HG03342 (cell line): ENCODE results near the gene GNAT1.
A peak's percentile ranks its signal among the peaks of the same experiment; 100 is the strongest.

Experiments
- ATAC-seq: cut with Tn5 transposase; IDR thresholded peaks from one replicate; pipeline ENCODE4 v1.9.1; 2021; ENCODE audit warnings: mild to moderate bottlenecking, moderate library complexity; ENCODE audit not compliant: unreplicated experiment

The GNAT1 gene

DNA sequence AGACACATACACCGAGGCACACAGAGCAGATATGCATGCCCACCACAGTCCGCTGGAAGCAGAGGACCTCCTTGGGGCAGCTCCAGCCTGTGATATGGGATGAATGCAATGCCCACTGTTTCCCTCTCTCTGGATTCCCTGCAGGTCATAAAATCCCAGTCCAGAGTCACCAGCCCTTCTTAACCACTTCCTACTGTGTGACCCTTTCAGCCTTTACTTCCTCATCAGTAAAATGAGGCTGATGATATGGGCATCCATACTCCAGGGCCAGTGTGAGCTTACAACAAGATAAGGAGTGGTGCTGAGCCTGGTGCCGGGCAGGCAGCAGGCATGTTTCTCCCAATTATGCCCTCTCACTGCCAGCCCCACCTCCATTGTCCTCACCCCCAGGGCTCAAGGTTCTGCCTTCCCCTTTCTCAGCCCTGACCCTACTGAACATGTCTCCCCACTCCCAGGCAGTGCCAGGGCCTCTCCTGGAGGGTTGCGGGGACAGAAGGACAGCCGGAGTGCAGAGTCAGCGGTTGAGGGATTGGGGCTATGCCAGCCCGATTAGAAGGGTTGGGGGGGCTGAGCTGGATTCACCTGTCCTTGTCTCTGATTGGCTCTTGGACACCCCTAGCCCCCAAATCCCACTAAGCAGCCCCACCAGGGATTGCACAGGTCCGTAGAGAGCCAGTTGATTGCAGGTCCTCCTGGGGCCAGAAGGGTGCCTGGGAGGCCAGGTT lies at the start of gene GNAT1:
Gene GNAT1 (plus strand): TSS at position 675 of the 725 bp plus-strand sequence. CDS start 116 bp downstream, outside the sequence.
- no peak for ATAC-seq

DNA sequence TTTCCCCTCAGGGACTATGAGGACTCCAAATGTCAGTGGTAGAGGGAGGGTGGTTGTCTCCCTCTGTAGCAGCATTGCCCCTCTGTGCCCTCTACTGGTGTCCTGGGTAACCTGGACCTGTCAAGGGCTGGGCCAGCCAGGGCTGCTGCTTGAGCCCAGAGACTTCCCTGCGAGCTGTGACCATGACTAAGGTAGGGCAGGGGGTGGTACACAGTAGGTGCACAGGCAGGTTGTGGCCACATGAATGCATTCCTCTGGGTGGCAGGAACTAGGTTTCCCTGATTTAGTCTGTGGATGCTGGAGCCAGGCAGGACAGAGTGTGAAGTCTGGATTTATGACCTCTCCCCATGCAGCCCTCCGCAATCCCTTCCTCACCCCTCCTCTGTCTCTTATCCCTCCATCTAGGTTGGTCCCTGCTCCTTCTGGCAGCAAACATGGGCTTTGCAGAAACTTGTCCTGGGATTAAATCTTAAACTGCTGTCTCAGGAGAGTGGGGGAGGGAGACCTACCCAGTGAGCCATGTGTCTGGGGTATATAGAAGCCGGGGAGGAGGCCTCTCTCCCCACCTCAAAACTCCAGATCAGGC lies 45.0 kb upstream of the GNAT1 start:
- no peak for ATAC-seq

DNA sequence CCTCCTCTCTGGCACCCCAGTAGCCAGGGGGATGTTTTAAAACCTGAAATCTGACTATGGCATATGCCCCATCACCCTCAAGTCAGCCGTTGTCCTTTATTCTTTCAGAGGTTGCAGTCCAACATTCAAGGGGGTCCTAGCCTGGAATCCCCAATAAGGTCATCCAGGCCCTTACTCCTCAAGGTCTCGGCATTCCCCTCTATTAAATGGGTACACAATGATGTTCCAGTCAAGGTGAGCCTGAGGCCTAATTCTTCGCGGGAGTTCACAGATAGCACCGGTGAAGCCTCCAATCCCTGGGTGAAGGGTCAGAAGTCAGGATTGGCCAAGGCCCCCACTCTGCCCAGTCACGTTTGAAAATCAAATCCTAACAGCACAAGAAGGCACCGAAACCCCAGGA lies 44.4 kb upstream of the GNAT1 start:
- ATAC-seq = no peak

DNA sequence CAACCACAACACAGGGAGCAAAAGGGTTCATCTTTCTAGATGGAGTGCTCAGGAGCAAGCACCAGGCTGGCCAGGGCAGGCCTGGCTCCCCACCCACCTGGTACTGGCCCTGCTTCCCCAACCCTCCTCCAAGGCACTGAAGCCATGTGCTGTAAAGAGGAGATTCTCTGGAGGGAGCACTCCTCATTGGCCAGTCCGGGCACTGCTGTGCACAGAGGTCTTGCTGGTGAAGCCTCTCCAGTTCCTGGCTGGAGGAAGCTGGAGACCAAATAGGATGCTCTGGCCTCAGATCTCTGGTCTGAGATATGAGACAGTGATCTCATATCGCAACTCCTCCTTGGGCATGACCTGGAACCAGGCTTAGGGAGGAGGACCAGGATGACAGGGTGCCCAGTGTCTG lies 44.0 kb upstream of the GNAT1 start:
- ATAC-seq = no peak

GRCh38 chr3:50147861-50148260 lies 43.5 kb upstream of the GNAT1 start:
- no peak for ATAC-seq

- no peak for ATAC-seq
Observed at GRCh38 chr3:50150404-50150750, 41.0 kb upstream of the GNAT1 start.

GRCh38 chr3:50150863-50151686 lies 40.3 kb upstream of the GNAT1 start:
- ATAC-seq = no peak

DNA sequence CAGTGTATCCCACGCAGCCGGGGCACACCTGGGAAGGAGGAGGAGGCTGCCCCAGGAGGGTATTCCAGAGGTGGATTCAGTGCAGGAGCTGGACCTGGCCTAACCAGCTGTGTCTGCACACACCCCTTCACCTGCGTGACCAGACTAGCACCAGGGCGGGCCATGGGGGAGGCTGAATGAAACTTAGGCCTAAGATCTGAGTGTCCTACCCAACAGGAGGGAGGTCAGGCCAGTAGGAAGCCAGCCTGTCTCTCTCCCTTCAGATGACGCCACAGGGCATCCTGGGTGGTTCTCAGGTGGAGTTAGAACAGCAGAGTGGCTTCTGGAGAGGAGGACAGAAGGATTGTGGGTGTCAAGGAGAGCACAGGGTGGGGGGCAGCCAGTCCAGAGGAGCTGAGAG lies 39.7 kb upstream of the GNAT1 start:
- ATAC-seq = no peak

- ATAC-seq = no peak
Observed at GRCh38 chr3:50153782-50154475, 37.5 kb upstream of the GNAT1 start.

DNA sequence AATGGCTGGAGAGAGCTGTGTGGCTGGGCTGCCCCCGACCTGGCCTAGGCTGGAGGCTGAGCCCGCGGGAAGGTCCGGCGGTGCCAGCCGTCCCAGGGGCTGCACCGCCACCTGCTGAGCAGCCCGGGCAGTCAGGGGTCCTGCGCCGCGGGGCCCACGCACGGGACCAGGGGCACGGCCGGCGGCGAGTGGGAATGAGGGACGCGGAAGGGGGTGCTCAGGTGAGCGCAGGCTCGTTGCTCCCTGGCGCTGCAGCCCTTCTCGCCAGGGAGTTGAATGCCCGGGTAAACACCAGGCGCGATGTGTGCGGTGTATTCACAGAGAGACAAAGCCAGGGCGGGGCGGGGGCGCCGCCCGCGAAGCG lies 37.0 kb upstream of the GNAT1 start:
- peak; percentile 9 for ATAC-seq

DNA sequence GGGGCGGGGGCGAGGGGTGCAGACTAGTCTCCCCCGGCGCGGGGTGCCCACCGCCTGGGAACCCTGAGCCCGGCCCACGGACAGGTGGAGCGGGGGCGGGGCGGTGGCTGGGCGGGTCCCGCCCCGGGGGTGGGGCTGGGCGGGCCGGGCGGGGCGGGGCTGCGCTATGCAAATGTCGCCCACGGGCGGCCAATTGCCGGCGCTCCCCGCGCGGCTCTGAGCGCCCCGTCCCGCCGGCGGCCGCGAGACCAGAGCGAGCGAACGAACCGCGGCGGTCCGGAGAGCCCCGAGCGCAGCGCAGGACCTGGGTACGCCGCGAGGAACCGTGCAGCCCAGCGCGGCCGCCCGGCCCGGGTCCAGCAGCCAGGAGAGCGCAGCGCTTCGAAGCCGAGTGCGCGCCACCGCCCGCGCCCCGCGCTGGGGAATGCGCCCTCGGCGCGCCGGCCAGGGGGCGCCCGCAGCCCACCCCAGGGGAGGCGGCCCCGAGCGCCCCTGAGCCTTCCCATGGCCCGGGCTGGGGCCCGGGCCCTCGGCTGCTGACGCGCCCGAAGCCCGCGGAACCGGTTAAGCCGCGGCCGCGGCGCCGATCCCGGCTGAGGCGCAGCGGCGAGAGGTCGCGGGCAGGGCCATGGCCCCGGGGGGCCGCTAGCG lies 36.4 kb upstream of the GNAT1 start, which contains the start of gene SEMA3F:
Gene SEMA3F (plus strand): TSS at position 485 of the 651 bp plus-strand sequence. CDS start 4,299 bp downstream, outside the sequence.
- peak; percentile 69 for ATAC-seq

- ATAC-seq = peak; percentile 3
Observed at GRCh38 chr3:50155491-50155878, 35.9 kb upstream of the GNAT1 start.

GRCh38 chr3:50155891-50156290 lies 35.5 kb upstream of the GNAT1 start:
- no peak for ATAC-seq

DNA sequence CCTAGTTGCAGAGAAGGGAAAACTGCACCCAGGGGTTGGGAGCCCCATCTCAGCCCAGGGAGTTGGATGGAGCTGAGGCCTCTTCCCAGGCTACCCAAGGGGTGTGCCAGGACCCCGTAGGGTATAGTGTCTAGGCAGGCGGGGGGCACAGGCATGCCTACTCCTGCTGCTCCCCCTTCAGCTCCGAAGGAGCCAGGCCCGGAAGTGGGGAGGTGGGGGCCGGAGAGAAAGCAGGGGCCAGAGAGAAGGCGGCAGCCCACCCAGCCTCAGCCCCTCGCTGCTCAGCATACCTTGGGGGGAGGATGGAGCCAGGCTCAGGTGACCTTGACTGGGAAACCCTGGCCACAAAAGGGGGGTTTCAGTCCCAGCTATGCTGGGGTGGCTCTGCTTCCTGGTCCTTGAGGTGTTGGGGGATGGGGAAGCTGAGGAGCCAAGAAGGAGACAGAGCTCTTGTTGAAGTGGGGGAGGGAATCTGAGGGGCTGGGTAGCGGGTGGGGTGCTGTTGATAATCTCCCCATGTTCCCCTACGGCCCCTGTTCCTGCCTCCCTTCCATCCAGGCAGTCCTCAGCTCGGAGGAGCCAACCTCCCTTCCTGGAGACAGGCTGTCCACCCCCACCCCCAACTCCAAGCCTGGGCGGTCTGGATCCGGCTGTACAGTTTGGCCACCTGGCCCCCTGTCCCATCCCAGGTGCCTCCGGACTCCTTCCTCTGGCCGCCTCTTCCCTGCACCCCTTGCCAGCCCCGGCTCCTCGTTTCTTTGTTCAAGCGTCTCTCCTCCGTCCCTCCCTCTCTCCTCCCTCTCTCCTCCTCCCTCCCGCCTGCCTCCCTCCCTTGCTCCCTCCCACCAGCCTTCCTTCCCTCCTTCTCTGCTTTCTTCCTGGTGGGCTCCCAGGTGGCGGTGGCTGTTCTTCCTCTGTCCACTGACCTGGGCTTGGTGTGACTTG lies 34.6 kb upstream of the GNAT1 start:
- no peak for ATAC-seq

- no peak for ATAC-seq
Observed at GRCh38 chr3:50157827-50158529, 33.4 kb upstream of the GNAT1 start.

- ATAC-seq = no peak
Observed at GRCh38 chr3:50158530-50159146, 32.8 kb upstream of the GNAT1 start.

- no peak for ATAC-seq
Observed at GRCh38 chr3:50160561-50160983, 30.8 kb upstream of the GNAT1 start.

DNA sequence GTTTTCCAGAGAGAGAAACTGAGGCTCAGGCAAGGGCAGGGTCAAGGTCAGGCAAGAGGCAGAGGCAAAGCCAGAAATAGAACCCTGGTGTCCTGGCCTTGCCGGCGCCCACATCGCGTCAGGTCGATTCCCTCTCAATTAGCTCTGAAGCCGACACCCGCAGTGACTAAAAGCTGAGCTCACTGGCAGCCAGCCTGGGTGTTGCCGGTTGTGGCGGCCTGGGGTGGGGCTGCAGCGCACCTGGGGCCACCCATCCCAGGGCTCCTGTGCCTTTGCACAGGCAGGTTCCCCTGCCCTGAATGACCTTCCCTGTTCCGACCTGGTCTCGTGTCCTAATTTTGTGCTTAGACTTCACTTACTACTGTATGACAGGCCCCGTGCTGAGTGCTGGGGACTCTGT lies 30.1 kb upstream of the GNAT1 start:
- ATAC-seq = no peak
